ENCODE measurements around the gene SDCCAG8.
A peak's percentile ranks its signal among the peaks of the same experiment; 100 is the strongest.

SDCCAG8 gene

DNA sequence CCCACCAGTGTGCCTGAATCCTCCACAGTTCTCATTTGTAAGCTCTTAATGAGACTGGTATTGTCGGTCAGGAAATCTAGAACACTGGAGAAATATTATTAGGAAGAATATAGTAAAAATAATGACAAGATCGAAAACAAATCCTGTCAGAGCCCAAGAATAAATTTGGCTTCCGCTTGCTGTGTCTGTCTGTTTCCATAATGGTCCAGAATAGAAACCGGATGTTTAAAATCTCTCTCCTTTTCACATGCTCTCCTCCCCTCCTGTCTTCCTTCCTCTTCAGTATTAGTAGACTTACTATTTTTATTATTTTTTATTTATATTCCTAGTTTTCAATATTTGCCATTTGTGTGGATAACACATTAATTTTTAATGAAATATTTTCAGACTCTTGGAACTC lies 187.7 kb downstream of the SDCCAG8 start:
- no peak overlapping the region for H3K27ac Mint-ChIP-seq
- no peak for DNase-seq

DNA sequence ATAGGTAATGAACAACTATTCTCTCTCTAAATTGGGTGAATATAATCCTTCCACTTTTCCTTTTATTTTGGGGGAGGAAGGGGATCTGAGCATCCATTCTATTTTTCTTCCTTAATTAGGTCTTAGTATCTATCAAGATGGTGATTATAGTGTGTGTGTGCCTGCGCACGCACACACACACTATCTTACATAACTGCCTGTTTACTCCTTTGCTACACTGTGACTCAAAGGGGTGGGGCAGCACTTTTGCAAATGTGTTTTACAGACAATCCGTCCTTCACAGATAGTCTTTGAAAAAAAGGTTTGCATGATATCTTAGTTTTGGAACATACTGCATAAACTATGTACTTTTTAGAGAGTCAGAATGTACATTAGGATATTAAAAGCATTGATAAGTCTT lies 191.5 kb downstream of the SDCCAG8 start:
- TF ChIP-seq, protein P1, sequence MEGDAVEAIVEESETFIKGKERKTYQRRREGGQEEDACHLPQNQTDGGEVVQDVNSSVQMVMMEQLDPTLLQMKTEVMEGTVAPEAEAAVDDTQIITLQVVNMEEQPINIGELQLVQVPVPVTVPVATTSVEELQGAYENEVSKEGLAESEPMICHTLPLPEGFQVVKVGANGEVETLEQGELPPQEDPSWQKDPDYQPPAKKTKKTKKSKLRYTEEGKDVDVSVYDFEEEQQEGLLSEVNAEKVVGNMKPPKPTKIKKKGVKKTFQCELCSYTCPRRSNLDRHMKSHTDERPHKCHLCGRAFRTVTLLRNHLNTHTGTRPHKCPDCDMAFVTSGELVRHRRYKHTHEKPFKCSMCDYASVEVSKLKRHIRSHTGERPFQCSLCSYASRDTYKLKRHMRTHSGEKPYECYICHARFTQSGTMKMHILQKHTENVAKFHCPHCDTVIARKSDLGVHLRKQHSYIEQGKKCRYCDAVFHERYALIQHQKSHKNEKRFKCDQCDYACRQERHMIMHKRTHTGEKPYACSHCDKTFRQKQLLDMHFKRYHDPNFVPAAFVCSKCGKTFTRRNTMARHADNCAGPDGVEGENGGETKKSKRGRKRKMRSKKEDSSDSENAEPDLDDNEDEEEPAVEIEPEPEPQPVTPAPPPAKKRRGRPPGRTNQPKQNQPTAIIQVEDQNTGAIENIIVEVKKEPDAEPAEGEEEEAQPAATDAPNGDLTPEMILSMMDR (IDR thresholded peaks at IDR 0.05): no peak
- H3K27ac Mint-ChIP-seq: no peak overlapping the region
- peaks cover 4% of the 10 kb centered on the region for H3K36me3 Mint-ChIP-seq (ENCODE audit: low read depth)
- no peaks in the 10 kb centered on the region for H3K9me3 Mint-ChIP-seq
- H3K4me3 Mint-ChIP-seq: no peak overlapping the region
- H3K27me3 Mint-ChIP-seq (ENCODE audit: low read depth, poor library complexity): no peaks in the 10 kb centered on the region
- no peaks in the 10 kb centered on the region for H3K4me1 Mint-ChIP-seq
- DNase-seq: no peak

More for the DNA sequence above, 187.7 kb downstream of the SDCCAG8 start:
- Mint-ChIP-seq H3K9me3 (no peaks in the 10 kb centered on the region), H3K36me3 (ENCODE audit: low read depth) (no peaks in the 10 kb centered on the region), H3K27me3 (ENCODE audit: low read depth, poor library complexity) (no peaks in the 10 kb centered on the region), H3K4me3 (no peak overlapping the region), H3K4me1 (no peaks in the 10 kb centered on the region)
- TF ChIP-seq, protein P1 (IDR thresholded peaks at IDR 0.05): no peak

DNA sequence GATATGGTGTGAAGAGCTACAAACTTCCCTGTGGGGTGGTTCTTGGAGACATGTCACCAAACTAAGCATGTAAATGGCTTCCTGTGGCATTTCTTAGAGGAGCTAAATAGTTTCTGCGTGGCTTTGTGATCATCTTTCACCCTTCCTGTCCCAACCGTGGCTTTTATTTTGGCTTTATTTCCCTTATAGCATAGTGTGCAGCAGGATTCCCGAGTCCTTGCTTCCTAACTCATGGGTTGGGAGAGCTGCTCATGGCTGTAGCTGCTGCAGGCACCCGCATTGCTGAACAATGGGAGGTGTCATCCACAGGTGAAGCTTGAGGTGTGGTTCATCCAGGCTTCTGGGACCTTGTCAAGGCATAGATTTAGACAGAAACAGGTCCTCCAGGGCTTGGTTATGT lies 192.0 kb downstream of the SDCCAG8 start:
- DNase-seq: no peak
- TF ChIP-seq, protein P1 (IDR thresholded peaks at IDR 0.05): no peak
- no peaks in the 10 kb centered on the region for H3K4me1 Mint-ChIP-seq
- peaks cover 4% of the 10 kb centered on the region for H3K36me3 Mint-ChIP-seq (ENCODE audit: low read depth)
- no peak overlapping the region for H3K4me3 Mint-ChIP-seq
- no peaks in the 10 kb centered on the region for H3K9me3 Mint-ChIP-seq
- H3K27ac Mint-ChIP-seq: no peak overlapping the region
- no peaks in the 10 kb centered on the region for H3K27me3 Mint-ChIP-seq (ENCODE audit: low read depth, poor library complexity)

DNA sequence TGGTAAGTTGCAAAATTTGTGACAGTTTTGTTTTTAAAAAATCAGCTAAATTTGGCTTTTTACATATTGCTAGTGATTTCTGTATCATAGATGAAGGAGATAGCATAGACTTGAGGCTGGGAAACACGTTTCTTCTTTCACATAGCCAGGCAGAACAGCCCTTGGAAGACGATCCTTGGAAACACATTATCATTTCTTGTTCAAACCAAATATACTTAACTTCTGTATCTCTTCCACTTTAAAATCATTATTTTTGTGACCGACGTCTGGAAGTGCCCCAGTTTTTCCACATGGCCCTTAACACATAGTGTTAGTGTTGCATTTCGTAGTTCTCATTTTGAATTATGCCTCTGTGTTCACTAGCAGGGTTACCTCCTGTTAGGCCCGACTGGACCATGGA lies 193.5 kb downstream of the SDCCAG8 start:
- TF ChIP-seq, protein P1 (IDR thresholded peaks at IDR 0.05): no peak
- Mint-ChIP-seq H3K36me3 (ENCODE audit: low read depth) (peaks cover 4% of the 10 kb centered on the region), H3K4me1 (no peaks in the 10 kb centered on the region), H3K4me3 (no peak overlapping the region), H3K9me3 (no peaks in the 10 kb centered on the region), H3K27ac (peak overlapping the region; percentile 40), H3K27me3 (ENCODE audit: low read depth, poor library complexity) (no peaks in the 10 kb centered on the region)
- DNase-seq: no peak

DNA sequence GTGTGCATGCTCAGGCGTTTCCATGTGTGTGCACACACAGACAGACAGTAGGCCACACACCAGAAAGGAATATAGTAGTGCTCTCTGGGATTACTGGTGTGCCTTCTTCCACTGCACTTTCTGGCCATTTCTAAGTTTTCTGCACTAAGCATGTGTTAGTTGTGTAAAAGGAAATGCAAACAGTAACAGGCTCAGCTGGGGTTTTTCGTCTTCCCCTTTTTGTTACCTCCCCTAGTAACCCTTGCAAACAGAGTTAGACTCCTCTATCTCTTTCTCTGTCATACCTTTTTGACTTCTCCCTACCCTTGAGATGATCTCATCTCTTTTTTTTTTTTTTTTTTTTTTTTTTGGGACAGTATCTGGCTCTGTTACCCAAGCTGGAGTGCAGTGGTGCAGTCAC lies 196.3 kb downstream of the SDCCAG8 start:
- peaks cover 4% of the 10 kb centered on the region for H3K36me3 Mint-ChIP-seq (ENCODE audit: low read depth)
- H3K9me3 Mint-ChIP-seq: no peaks in the 10 kb centered on the region
- TF ChIP-seq, protein P1 (IDR thresholded peaks at IDR 0.05): no peak
- no peaks in the 10 kb centered on the region for H3K4me1 Mint-ChIP-seq
- H3K27ac Mint-ChIP-seq: peak overlapping the region; percentile 64
- no peak overlapping the region for H3K4me3 Mint-ChIP-seq
- H3K27me3 Mint-ChIP-seq (ENCODE audit: low read depth, poor library complexity): no peaks in the 10 kb centered on the region
- DNase-seq: no peak

DNA sequence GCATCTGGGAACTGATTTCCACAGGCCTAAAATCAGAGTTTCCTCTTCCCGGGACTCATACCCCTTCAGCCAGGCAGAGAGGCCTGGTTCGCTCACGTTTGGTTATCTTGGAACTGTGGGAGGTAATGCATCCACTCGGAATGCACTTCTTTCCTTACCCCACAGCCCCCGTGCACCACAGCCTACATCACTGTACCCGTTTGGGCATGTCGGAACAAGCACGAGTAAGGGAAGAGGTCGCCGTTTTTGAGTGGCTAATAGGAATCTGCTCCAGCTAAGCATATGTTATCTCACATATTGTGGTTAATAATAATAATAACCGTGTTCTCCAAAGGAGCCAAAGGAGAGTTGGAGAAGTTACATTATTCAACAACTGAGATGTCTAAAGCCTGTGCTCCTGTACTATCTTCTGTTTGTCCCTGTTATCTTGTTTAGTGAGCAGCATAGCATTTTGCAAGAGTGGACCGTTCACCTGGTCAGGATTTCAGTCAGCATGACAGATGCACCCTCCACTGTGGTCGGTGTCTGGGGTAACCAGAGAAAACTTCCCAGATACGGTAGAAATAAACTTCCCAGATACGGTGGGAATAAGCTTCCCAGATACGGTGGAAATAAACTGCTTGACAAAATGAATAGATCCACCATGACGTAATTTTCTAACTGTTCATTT lies 198.6 kb downstream of the SDCCAG8 start:
- Mint-ChIP-seq H3K27me3 (ENCODE audit: low read depth, poor library complexity) (peaks cover 3% of the 10 kb centered on the region), H3K36me3 (ENCODE audit: low read depth) (peaks cover 4% of the 10 kb centered on the region), H3K4me3 (no peak overlapping the region), H3K27ac (peak overlapping the region; percentile 9), H3K4me1 (no peaks in the 10 kb centered on the region), H3K9me3 (no peaks in the 10 kb centered on the region)
- no peak for DNase-seq
- TF ChIP-seq, protein P1 (IDR thresholded peaks at IDR 0.05): no peak
